K562 (cell line): ENCODE results near the gene FAM222A. TPM values are rescaled to one million over a fixed set of nuclear protein-coding genes. Genes with fewer than 3 reads are reported as not detected.

Experiments
- ATAC-seq: fragments of 200-7000 bp; cut with Tn5 transposase; 3 replicates; pipeline ENCODE4 v1.9.1; 2020; ENCODE audit warnings: moderate library complexity
- BruUV-seq: library from RNA; stranded (reverse); fragments of 400-500 nt; replicated peaks from 2 replicates; lab custom pipeline; 2021; lab: Mats Ljungman, UMichigan
- CTCF ChIA-PET: fragments of 300-600 bp; formaldehyde crosslinking; extraction: SDS; loops from one replicate; lab custom pipeline; 2021; ENCODE audit warnings: low intra/inter-chr PET ratio; lab: Yijun Ruan, JAX
- POLR2A ChIA-PET: fragments of 300-600, 350-650 bp; sonication (Branson Sonifier 250); formaldehyde crosslinking; extraction: SDS; loops from one replicate; lab custom pipeline; 2021; ENCODE audit warnings: antibody characterized with exemption, inconsistent platforms; lab: Yijun Ruan, JAX
- DNase-seq, 4 experiments: peaks; one replicate each; pipeline versions ENCODE4 v3.0.0 to v3.0.0-alpha.2; 2011 to 2018; ENCODE audit warnings: low spot score in 3 of 4, mixed read lengths in 3 of 4; ENCODE audit errors: extremely low read depth in 1 of 4
- FAIRE-seq: peaks from 2 replicates; lab custom pipeline; 2011; peaks lifted over from hg19 to GRCh38; lab: Jason Lieb, UNC
- H2AFZ ChIP-seq: 2 replicates; pipeline ENCODE4 v1.6.0; 2011; ENCODE audit warnings: low read depth, low read length, control low read depth, inconsistent platforms
- H3K27ac ChIP-seq: fragments of 200-600 bp; 3 replicates; pipeline ENCODE4 v1.8.0; 2011; ENCODE audit warnings: low read depth, mild to moderate bottlenecking, control low read depth, inconsistent platforms, low read length, moderate library complexity, mixed read lengths; ENCODE audit errors: extremely low read depth
- H3K27me3 ChIP-seq, 2 experiments: fragments of 300-600 bp in 1 of 2; 2 replicates in 1 of 2; 3 replicates in 1 of 2; pipeline versions ENCODE4 v1.6.0 to v1.8.0; 2011; ENCODE audit warnings: inconsistent platforms in 2 of 2, low read length in 2 of 2, mild to moderate bottlenecking in 1 of 2, mixed read lengths in 1 of 2, moderate library complexity in 1 of 2; ENCODE audit not compliant: control insufficient read depth in 2 of 2, insufficient read depth in 2 of 2
- H3K36me3 ChIP-seq: fragments of 300-600 bp; 3 replicates; pipeline ENCODE4 v1.8.0; 2011; ENCODE audit warnings: mild to moderate bottlenecking, low read length, inconsistent platforms; ENCODE audit not compliant: control insufficient read depth, insufficient read depth
- H3K4me1 ChIP-seq, 2 experiments: fragments of 200-600 bp in 1 of 2; replicated peaks in 1 of 2; 2 replicates in 1 of 2; 3 replicates in 1 of 2; pipeline versions ENCODE4 v1.5.1 to v1.8.0; 2011; ENCODE audit warnings: inconsistent platforms in 2 of 2, low read length in 2 of 2, mild to moderate bottlenecking in 1 of 2, mixed read lengths in 1 of 2, moderate library complexity in 1 of 2; ENCODE audit not compliant: control insufficient read depth in 2 of 2, insufficient read depth in 2 of 2
- H3K4me2 ChIP-seq: 2 replicates; pipeline ENCODE4 v1.6.1; 2011; ENCODE audit warnings: low read length, control low read depth, inconsistent platforms, mixed read lengths; ENCODE audit not compliant: insufficient read depth
- H3K4me3 ChIP-seq: fragments of 200-600 bp; sonication (generic), shearing (Covaris generic); 2 replicates; pipeline ENCODE4 v1.5.1; 2016; ENCODE audit warnings: control low read depth, inconsistent platforms
- H3K79me2 ChIP-seq: fragments of 200-600 bp; 3 replicates; pipeline ENCODE4 v1.8.0; 2011; ENCODE audit warnings: low read length, inconsistent platforms; ENCODE audit not compliant: control insufficient read depth, insufficient read depth
- H3K9ac ChIP-seq, 2 experiments: 2 replicates each; pipeline versions ENCODE4 v1.6.0 to v1.6.1; 2011; ENCODE audit warnings: low read depth in 2 of 2, low read length in 2 of 2, control low read depth in 1 of 2, inconsistent platforms in 1 of 2, mild to moderate bottlenecking in 1 of 2, mixed read lengths in 1 of 2; ENCODE audit not compliant: insufficient read depth in 1 of 2
- H3K9me1 ChIP-seq: one replicate; pipeline ENCODE4 v1.6.0; 2011; ENCODE audit warnings: inconsistent platforms, mild to moderate bottlenecking, low read length, moderate library complexity; ENCODE audit not compliant: control insufficient read depth, insufficient read depth
- H3K9me3 ChIP-seq: replicated peaks from 2 replicates; pipeline ENCODE4 v1.5.1; 2011; ENCODE audit warnings: low read depth, low read length, inconsistent platforms; ENCODE audit not compliant: control insufficient read depth, insufficient read depth
- H4K20me1 ChIP-seq: replicated peaks from 2 replicates; pipeline ENCODE4 v1.6.1; 2011; ENCODE audit warnings: low read length, inconsistent platforms, mixed read lengths; ENCODE audit not compliant: control insufficient read depth, insufficient read depth
- KAT2B ChIP-seq: IDR thresholded peaks from one replicate; pipeline ENCODE4 v1.6.1; 2012; ENCODE audit warnings: low read depth, mild to moderate bottlenecking, control low read depth, inconsistent platforms, low read length, moderate library complexity
- NFE2 ChIP-seq: IDR thresholded peaks from 2 replicates; pipeline ENCODE4 v1.6.1; 2014; ENCODE audit warnings: antibody characterized with exemption, low read depth
- NR2C1 ChIP-seq, 2 experiments: fragments of 450-650 bp; IDR thresholded peaks; 2 replicates each; pipeline ENCODE4 v1.6.1; 2017; ENCODE audit warnings: mild to moderate bottlenecking in 2 of 2, antibody characterized with exemption in 1 of 2, inconsistent platforms in 1 of 2, missing compliant biosample characterization in 1 of 2, missing genetic modification characterization in 1 of 2
- U2AF2 ChIP-seq: fragments of 200-400 bp; formaldehyde crosslinking; optimal IDR thresholded peaks from 2 replicates; pipeline ENCODE3; 2017; ENCODE audit warnings: low read depth, mild to moderate bottlenecking, low read length
- ZNF561 ChIP-seq: fragments of 450-650 bp; formaldehyde crosslinking; conservative IDR thresholded peaks from 2 replicates; pipeline ENCODE4 v1.4.0; 2020; ENCODE audit warnings: mild to moderate bottlenecking, moderate library complexity
- WGBS: fragments of 100-300 bp; shearing (Covaris generic); methylation state at CpG from one replicate; pipeline ENCODE4 v1.1.6; 2016; ENCODE audit warnings: low coverage, mixed read lengths; ENCODE audit not compliant: insufficient coverage; ENCODE audit errors: missing lambda C conversion rate; 5-methylcytosine and 5-hydroxymethylcytosine counted together
- in situ Hi-C: fragments of 300-500 bp; cut with MboI; formaldehyde crosslinking; loops from 4 replicates; pipeline ENCODE4 v1.15.0; 2018; ENCODE audit warnings: inconsistent platforms, mixed read lengths
- intact Hi-C: fragments of 100-400 bp; cut with micrococcal nuclease; formaldehyde crosslinking; loops from 2 replicates; pipeline ENCODE4 v1.14.2; 2022
- polyA plus RNA-seq, 8 experiments: library from polyadenylated mRNA; depleted of rRNA in 4 of 8; stranded (reverse) in 5 of 8; unstranded in 3 of 8; fragments of >200 nt; fragmentation: Nextera tagmentation in 2 of 8; fragmentation: Illumina TruSeq in 1 of 8; extraction: Ambion mirVana in 2 of 8; extraction: Trizol in 1 of 8; gene quantifications; 2 replicates each; pipeline versions ENCODE4 v1.2.1 to v1.2.3, GENCODE V29; 2011 to 2014; ENCODE audit warnings: inconsistent platforms in 1 of 8, missing spikeins in 1 of 8
- total RNA-seq, 7 experiments: library from RNA; depleted of rRNA in 6 of 7; stranded (reverse); fragments of >200 nt in 6 of 7; fragmentation: Illumina TruSeq in 2 of 7; extraction: Trizol in 2 of 7; gene quantifications; 2 replicates each; pipeline versions ENCODE4 v1.2.1 to v1.2.3, GENCODE V29; 2011 to 2021; ENCODE audit warnings: low replicate concordance in 1 of 7

Gene FAM222A
- total and polyA plus RNA-seq, 9 of the 15 experiments (the other 6 are each of a cell fraction or from before 2014, with no cell fraction given): 0.03 to 0.36 (median 0.12) TPM; not detected in 1

DNA sequence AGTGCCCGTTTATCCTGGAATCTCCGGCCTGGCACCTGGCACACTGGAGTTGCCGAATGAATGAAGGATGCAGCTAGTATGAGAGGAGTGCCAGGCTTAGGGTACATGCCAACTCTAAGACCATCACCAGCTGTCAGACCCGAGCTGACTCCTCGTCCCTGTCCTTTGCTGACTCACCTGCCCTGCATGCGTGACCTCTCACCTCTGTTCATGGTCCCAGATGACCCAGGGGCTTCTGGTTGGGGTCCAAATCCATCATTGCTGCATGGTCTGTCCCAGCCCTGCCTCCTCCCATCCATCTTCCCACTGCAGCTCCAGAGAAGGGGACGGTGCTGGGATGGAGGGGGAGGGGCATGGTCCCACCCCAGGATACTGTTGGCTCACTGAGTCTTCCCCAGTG is 9.9 kb upstream of the FAM222A start:
- no TSS peak for BruUV-seq
- Histone ChIP-seq H3K27me3 (peaks cover 0 to 20% of the 10 kb centered on the region in 2 experiments; a peak in 1 of 5 replicates), H4K20me1 (peaks cover 5% of the 10 kb centered on the region; the same call in 1 of the 2 replicates), H3K9me1 (peaks cover 6% of the 10 kb centered on the region), H2AFZ (no peak overlapping the region), H3K4me2 (no peak overlapping the region), H3K27ac (no peak overlapping the region), H3K4me3 (no peak overlapping the region), H3K4me1 (peaks cover 0 to 4% of the 10 kb centered on the region in 2 experiments; a peak in 2 of 5 replicates), H3K9ac (no peak overlapping the region), H3K36me3 (no peaks in the 10 kb centered on the region), H3K79me2 (no peaks in the 10 kb centered on the region), H3K9me3 (no peaks in the 10 kb centered on the region)
- in situ Hi-C loops: no loop called here
- POLR2A ChIA-PET: no interaction called here
- CTCF ChIA-PET: no interaction called here
- TF ChIP-seq ZNF561 (CRISPR knock-in tag) (no peak), NFE2 (peak; percentile 15; the same call in 1 of the 2 replicates), KAT2B (no peak), U2AF2 (no peak), NR2C1 (IDR thresholded peaks at IDR 0.05) (no peak), NR2C1 (tag; IDR thresholded peaks at IDR 0.05) (peak; percentile 56)
- ATAC-seq (no peak), DNase-seq (no peak), FAIRE-seq (no peak)
- intact Hi-C loops: no loop called here
- WGBS: 32% methylated on average over 6 of the region's 7 CpGs
